Activated T-helper 17 cell treated with anti-CD3 and anti-CD28 coated beads, Interleukin-2, amount 50 U/mL, for 72 hours (primary cell): ENCODE results near the gene TSHR. TPM values are rescaled to one million over a fixed set of nuclear protein-coding genes. Genes with fewer than 3 reads are reported as not detected.

Experiments used
- ATAC-seq: fragments of 150-1000 bp; cut with Tn5 transposase; replicated peaks from 2 replicates; pipeline ENCODE4 v1.10.0; 2021; ENCODE audit warnings: mild to moderate bottlenecking, moderate library complexity
- H3K27ac Mint-ChIP-seq: one replicate; pipeline ENCODE4 v1.8.0; 2022; ENCODE audit warnings: mixed read lengths
- H3K27me3 Mint-ChIP-seq: one replicate; pipeline ENCODE4 v1.8.0; 2022; ENCODE audit warnings: mixed read lengths
- H3K36me3 Mint-ChIP-seq: one replicate; pipeline ENCODE4 v1.8.0; 2022; ENCODE audit warnings: low read depth, mild to moderate bottlenecking, mixed read lengths
- H3K4me1 Mint-ChIP-seq: one replicate; pipeline ENCODE4 v1.8.0; 2022; ENCODE audit warnings: mixed read lengths
- H3K4me3 Mint-ChIP-seq: one replicate; pipeline ENCODE4 v1.8.0; 2022; ENCODE audit warnings: mild to moderate bottlenecking, mixed read lengths
- H3K9me3 Mint-ChIP-seq: one replicate; pipeline ENCODE4 v1.8.0; 2022; ENCODE audit warnings: mixed read lengths
- total RNA-seq, 2 donors: library from RNA; stranded (reverse); gene quantifications; one replicate each; pipeline ENCODE4 v1.2.3, GENCODE V29; 2022

TSHR gene
- total RNA-seq, 2 donors from 2014 or later, result 0.50 TPM; not detected in 1

DNA sequence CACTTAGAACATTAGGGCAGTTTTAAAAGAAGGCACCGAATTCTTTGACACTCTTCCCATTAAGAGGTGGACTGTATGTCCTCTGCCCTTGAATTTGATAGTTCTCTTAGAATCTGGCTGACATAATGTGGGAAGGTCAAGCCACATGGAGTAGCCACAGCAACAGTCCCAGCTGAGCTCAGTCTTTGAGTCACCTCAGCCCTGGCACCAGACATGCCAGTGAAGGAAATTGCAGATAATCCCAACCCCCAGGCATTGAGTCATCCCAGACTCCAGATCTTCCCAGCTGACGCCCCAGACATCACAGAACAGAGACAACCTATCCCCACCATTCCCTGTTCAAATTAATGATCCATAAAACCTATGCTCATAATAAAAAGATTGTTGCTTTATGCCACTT, 181.9 kb downstream of the TSHR start:
- no peaks in the 10 kb centered on the region for H3K4me1 Mint-ChIP-seq
- no peak overlapping the region for H3K27ac Mint-ChIP-seq
- no peaks in the 10 kb centered on the region for H3K9me3 Mint-ChIP-seq
- no peak overlapping the region for H3K4me3 Mint-ChIP-seq
- H3K36me3 Mint-ChIP-seq, result no peaks in the 10 kb centered on the region
- no peak for ATAC-seq
- no peaks in the 10 kb centered on the region for H3K27me3 Mint-ChIP-seq

DNA sequence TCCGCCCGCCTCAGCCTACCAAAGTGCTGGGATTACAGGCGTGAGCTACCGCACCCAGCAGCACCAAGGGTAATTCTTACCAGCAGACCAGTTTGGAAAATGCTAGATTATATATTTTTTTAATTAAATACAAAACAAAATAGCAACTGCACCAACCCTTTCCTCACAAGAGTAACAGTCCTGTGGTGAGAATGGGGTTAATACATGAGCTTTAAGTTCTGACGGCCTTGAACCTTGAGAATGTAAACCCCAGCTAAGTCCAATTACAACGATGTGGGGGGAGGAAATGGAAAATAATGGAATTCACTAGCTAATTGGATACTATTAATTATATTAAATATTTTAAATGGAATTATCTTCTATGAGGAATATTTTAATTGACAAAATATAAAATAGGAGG, 183.0 kb downstream of the TSHR start:
- ATAC-seq, result no peak
- H3K4me1 Mint-ChIP-seq, result no peaks in the 10 kb centered on the region
- H3K36me3 Mint-ChIP-seq, result no peaks in the 10 kb centered on the region
- H3K9me3 Mint-ChIP-seq, result peaks cover under 1% of the 10 kb centered on the region
- H3K27ac Mint-ChIP-seq, result no peak overlapping the region
- no peak overlapping the region for H3K4me3 Mint-ChIP-seq
- H3K27me3 Mint-ChIP-seq, result no peaks in the 10 kb centered on the region

DNA sequence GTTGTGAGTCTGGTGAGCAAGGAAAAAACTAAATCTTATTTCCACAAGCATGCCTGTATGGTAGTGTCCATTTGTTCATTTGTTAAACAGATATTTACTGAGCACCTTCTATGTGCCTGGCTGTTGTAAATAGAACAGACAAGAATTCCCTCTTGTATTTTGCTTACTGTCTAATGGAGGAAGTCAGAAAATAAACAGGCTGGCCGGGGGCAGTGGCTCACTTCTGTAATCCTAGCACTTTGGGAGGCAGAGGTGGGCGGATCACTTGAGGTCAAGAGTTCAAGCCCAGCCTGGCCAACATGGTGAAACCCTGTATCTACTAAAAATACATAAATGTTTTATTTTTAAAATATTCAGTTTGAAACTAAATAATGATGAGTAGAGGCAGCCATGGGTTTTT, 186.0 kb downstream of the TSHR start:
- H3K27me3 Mint-ChIP-seq, result no peaks in the 10 kb centered on the region

DNA sequence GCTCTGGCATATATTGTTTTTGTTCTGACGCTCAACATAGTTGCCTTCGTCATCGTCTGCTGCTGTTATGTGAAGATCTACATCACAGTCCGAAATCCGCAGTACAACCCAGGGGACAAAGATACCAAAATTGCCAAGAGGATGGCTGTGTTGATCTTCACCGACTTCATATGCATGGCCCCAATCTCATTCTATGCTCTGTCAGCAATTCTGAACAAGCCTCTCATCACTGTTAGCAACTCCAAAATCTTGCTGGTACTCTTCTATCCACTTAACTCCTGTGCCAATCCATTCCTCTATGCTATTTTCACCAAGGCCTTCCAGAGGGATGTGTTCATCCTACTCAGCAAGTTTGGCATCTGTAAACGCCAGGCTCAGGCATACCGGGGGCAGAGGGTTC, 188.4 kb downstream of the TSHR start:
- Mint-ChIP-seq H3K4me1 (no peaks in the 10 kb centered on the region), H3K27me3 (no peaks in the 10 kb centered on the region), H3K27ac (no peak overlapping the region), H3K9me3 (peaks cover 7% of the 10 kb centered on the region), H3K36me3 (no peaks in the 10 kb centered on the region), H3K4me3 (no peak overlapping the region)
- ATAC-seq, result no peak

More for the DNA sequence above, 186.0 kb downstream of the TSHR start:
- Mint-ChIP-seq H3K9me3 (peaks cover 7% of the 10 kb centered on the region), H3K4me1 (no peaks in the 10 kb centered on the region), H3K36me3 (no peaks in the 10 kb centered on the region), H3K27ac (no peak overlapping the region), H3K4me3 (no peak overlapping the region)
- ATAC-seq, result no peak

DNA sequence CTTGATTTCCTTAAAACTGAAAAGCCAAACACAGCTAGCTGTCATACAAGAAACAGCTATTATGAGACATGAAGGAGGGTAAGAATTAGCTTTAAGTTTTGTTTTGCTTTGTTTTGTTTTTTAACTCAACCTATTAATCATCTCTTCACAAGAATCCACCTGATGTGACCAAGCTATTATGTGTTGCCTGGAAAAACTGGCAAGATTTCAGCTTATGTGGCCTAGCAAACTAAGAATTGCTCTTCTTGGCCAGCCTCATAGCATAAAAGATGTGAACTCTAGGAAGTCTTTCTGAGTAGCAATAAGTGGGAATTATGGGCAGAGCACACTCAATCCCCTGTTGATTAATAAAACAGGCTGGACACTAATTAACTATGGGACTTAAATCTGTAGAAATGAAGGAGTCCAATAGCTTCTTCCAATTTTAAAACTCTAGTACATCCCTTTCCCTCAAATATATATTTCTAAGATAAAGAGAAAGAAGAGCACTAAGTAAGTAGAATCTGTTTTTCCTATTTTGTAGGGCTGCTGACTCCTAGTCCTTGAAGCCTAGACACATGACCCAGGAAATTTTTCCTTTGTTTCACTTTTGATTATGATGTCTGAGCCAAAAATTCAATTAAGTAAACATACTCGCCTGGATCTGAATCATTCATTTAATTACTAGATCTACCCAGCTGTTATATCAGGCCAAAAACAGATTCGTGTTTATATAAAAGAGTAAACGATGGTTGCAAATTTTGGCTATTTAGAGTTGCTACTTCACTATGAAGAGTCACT, 189.6 kb downstream of the TSHR start:
- Mint-ChIP-seq H3K9me3 (peaks cover 7% of the 10 kb centered on the region), H3K4me3 (no peak overlapping the region), H3K27me3 (no peaks in the 10 kb centered on the region), H3K4me1 (no peaks in the 10 kb centered on the region), H3K36me3 (no peaks in the 10 kb centered on the region), H3K27ac (no peak overlapping the region)
- ATAC-seq, result no peak

DNA sequence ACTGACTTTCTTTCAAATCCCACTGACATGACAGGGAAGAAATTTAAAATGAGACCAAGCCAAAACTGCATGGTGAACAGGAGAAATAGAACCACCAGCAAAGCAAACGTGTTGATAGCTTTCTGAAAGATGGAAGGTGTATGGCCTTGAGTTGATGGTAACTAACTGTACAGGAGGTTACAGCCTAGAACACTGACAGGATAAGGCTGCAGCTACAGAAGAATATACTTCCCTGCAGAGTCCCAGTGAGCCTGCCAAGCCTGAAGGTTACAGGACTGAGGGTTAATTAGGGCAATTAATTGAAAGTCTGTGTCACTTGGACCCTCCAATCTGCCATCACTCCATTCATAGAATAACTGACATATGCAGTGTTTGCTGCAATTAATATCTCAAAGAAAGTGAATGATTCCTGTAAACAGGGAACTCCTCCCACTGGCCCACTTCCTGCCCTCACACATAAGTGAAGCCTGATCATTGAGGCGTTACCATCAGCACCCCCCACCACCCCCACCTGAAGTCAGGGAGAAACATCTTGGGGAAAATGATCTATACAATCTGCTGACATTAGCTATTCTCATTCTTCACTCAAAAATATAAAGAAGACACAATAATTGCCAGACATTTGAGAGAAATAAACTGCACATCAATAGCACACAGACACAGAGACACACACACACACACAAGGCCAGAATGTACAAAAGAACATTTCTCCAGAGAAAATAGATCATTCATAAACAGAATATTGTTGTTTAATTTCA, 191.9 kb downstream of the TSHR start:
- Mint-ChIP-seq H3K27me3 (no peaks in the 10 kb centered on the region), H3K27ac (peak overlapping the region; percentile 56), H3K9me3 (peaks cover 7% of the 10 kb centered on the region), H3K4me3 (no peak overlapping the region), H3K4me1 (no peaks in the 10 kb centered on the region), H3K36me3 (no peaks in the 10 kb centered on the region)
- no peak for ATAC-seq

DNA sequence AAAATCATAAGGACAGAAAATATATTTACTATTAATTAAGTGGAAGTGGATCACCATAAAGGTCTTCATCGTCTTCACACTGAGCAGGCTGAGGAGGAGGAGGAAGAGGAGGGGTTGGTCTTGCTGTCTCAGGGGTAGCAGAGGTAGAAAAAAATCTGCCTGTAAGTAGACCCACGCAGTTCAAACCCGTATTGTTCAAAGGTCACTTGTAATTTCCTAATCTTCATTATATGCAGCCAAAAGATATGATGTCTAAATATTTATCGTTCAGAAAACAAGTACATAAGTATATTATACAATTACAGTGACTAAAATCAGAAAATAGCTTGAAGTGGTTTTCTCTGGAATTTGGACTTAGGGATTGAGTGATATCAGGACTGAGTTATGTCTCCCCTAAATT, 193.2 kb downstream of the TSHR start:
- Mint-ChIP-seq H3K9me3 (peaks cover 5% of the 10 kb centered on the region), H3K27ac (no peak overlapping the region), H3K4me1 (peaks cover 5% of the 10 kb centered on the region), H3K27me3 (no peaks in the 10 kb centered on the region), H3K36me3 (no peaks in the 10 kb centered on the region), H3K4me3 (no peak overlapping the region)
- ATAC-seq, result no peak

DNA sequence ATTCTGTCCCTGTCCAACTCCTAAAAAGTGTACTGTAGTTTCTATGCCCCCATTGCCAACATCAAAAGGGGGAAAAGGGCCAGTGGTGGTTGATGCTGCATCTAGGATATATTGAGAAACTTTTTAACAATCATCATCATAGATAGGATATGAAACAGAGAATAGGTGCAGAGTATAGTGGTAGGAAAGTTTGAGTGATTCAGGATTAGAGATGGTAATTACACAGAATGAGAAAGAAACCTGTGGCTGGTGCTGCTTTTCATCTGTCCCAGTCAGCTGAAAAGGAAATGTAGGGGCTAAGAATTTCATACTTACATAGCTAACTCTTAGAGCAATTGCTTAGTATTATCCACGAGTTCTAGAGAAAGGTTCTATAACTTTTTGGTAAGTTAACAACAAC, 197.8 kb downstream of the TSHR start:
- Mint-ChIP-seq H3K27ac (peak overlapping the region; percentile 2), H3K27me3 (peaks cover 4% of the 10 kb centered on the region), H3K9me3 (peaks cover 6% of the 10 kb centered on the region), H3K4me1 (peaks cover 5% of the 10 kb centered on the region), H3K36me3 (no peaks in the 10 kb centered on the region), H3K4me3 (no peak overlapping the region)
- ATAC-seq, result peak; percentile 96

DNA sequence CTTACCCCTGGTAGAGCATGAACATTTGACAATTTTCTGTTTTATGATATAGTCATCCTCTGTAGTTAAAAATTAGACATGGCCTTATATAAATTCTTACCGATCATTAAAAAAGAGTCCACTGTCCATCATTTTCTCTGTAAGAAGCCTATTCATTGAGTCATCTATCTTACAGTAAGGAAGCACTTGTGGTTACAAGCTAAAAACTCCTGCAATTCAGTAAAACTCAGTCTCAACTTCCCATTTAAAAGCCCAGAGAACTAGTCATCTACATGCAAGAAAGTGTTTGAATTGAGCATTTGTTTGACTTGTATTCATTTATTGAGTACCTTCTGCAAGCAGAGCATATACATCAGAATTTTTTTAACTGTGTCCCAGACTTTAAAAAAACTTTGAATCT, 202.0 kb downstream of the TSHR start:
- Mint-ChIP-seq H3K36me3 (no peaks in the 10 kb centered on the region), H3K27ac (no peak overlapping the region), H3K4me1 (peaks cover 5% of the 10 kb centered on the region), H3K4me3 (no peak overlapping the region), H3K27me3 (peaks cover 4% of the 10 kb centered on the region), H3K9me3 (peaks cover 6% of the 10 kb centered on the region)
- ATAC-seq, result no peak

DNA sequence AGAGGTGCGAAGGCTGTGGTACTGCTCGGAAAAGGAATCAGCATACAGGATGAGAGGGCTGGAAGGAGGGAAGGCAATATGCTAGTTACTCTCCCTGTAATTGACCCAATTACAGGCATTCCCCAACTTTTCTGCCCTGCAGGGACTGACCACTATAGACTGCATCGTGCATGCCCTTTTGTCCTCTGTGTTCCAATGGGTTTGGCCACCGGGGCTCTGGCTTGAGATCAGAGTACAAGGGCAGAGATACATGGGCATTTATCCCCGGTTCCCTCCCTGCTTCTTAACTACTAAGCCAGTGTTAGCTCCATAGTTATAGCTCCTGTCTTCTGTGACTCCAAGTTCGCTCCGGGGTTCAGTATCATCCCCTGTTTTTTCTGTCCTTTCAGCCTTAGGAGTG, 205.7 kb downstream of the TSHR start:
- H3K36me3 Mint-ChIP-seq, result no peaks in the 10 kb centered on the region
- no peak overlapping the region for H3K27ac Mint-ChIP-seq
- ATAC-seq, result no peak
- H3K4me1 Mint-ChIP-seq, result peaks cover 6% of the 10 kb centered on the region
- H3K9me3 Mint-ChIP-seq, result no peaks in the 10 kb centered on the region
- no peak overlapping the region for H3K4me3 Mint-ChIP-seq
- H3K27me3 Mint-ChIP-seq, result no peaks in the 10 kb centered on the region

DNA sequence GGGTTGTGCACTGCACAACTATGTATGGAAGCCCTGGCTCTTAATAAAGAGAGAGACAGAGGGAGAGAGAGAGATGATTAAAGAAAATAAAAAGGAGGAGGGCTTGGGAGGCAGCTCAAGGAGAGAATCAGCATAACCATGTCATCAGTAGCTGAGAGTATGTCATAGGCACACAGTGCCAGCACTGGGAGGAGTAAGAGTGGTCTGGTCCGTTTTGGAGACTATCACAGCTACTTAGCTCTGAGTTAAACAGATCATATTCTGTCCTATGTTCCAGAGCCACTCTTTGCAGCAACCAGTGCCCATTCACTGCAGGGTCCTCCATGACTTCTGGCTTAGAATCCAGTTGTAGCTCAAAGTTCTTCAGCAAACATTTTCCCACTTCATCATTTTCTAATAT, 206.3 kb downstream of the TSHR start:
- ATAC-seq, result no peak
- H3K4me3 Mint-ChIP-seq, result no peak overlapping the region
- H3K36me3 Mint-ChIP-seq, result no peaks in the 10 kb centered on the region
- H3K27ac Mint-ChIP-seq, result no peak overlapping the region
- no peaks in the 10 kb centered on the region for H3K9me3 Mint-ChIP-seq
- no peaks in the 10 kb centered on the region for H3K27me3 Mint-ChIP-seq
- H3K4me1 Mint-ChIP-seq, result peaks cover 6% of the 10 kb centered on the region

DNA sequence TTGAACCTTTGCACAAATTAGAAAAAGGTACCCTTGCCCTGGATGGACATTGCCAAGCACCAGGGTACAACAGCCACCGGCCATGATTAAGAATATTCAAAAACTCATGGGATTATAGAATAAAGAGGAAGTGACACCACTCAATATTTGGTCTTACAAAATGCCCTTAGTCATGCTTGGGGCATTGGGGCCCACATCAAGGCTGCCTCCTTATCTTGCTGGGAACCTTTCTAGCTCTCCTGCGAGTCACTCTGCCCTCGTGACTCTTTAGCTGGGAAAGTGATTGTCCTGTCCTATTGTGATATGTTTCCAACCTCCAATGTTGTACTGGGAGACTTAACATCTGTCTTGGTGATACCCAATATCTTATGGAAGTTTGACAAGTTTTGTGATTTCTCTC, 207.5 kb downstream of the TSHR start:
- H3K4me1 Mint-ChIP-seq, result peaks cover 6% of the 10 kb centered on the region
- no peaks in the 10 kb centered on the region for H3K9me3 Mint-ChIP-seq
- no peak for ATAC-seq

DNA sequence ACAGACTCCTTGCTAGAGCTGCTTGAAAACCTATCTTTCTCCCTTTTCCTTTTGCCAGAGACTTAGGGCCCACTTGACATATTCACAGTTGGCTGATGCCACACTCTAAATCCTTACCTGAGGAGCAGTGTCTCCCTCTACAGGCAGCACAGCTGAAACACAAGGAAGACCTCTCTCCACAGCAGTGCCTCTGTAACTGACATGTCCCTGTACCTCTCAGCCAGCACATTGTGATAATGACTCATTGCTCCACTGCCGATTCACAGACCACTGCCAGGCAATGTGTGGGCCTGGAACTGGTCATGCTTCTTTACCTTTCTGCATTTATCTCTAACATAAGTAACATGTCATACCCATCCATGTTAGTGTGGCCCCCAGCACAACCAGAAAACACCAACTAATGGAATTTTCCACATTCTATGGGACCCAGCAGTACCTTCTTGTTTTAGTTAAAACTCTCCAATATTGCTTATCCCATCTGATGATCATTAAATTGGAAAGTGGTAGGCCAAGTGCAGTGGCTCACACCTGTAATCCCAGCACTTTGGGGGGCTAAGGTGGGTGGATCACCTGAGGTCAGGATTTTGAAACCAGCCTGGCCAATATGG, 208.8 kb downstream of the TSHR start:
- Mint-ChIP-seq H3K27ac (peak overlapping the region; percentile 13), H3K4me3 (no peak overlapping the region), H3K36me3 (no peaks in the 10 kb centered on the region), H3K9me3 (no peaks in the 10 kb centered on the region), H3K27me3 (no peaks in the 10 kb centered on the region), H3K4me1 (peaks cover 12% of the 10 kb centered on the region)
- ATAC-seq, result peak; percentile 100

More for the DNA sequence above, 207.5 kb downstream of the TSHR start:
- Mint-ChIP-seq H3K27ac (no peak overlapping the region), H3K36me3 (no peaks in the 10 kb centered on the region), H3K27me3 (no peaks in the 10 kb centered on the region), H3K4me3 (no peak overlapping the region)

DNA sequence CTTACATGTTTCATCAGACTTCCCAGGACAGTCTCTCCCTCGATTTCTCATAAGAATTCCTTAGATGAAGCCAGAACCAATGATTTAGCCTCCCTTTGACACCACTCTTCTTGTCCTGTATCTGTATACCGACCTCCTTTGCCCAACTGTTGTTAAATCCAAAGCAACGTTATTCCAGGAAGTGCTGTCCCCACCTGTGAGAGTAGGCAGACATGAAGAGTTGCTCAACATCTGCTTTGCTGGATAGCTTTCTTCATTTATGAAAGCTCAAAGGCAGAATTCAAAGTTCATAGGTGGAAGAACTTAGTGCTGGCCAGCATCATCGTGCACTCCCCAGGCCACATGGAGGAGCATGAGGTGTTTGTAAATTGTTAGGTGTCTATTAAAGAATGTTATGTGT, 209.8 kb downstream of the TSHR start:
- Mint-ChIP-seq H3K27ac (no peak overlapping the region), H3K27me3 (no peaks in the 10 kb centered on the region), H3K9me3 (no peaks in the 10 kb centered on the region), H3K36me3 (no peaks in the 10 kb centered on the region), H3K4me3 (no peak overlapping the region), H3K4me1 (peaks cover 18% of the 10 kb centered on the region)
- ATAC-seq, result no peak

DNA sequence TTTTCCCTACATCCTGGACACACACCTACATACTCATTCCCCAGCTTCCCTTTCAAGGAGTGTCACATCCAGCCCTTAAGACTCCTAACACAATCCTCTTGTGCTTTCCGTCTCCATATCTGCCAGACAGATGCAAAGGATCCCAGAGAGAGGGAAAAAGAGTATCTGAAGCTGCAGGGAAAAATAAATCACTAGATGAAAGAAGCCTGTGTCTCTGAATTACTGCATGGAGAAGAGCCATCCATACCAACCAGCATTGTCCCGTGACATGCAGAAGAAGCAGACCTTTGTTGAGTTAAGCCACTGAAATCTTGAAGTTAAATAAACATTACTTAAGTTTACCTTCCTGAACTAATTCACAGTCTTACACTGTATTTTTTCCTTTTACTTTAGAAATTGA, 210.7 kb downstream of the TSHR start:
- Mint-ChIP-seq H3K27ac (no peak overlapping the region), H3K4me3 (no peak overlapping the region), H3K9me3 (no peaks in the 10 kb centered on the region), H3K27me3 (no peaks in the 10 kb centered on the region), H3K4me1 (peaks cover 25% of the 10 kb centered on the region), H3K36me3 (no peaks in the 10 kb centered on the region)
- ATAC-seq, result no peak
